Lung (tissue), 12 donors: Measurements from ENCODE around the gene LSAMP. TPM values are rescaled to one million over a fixed set of nuclear protein-coding genes. Genes with fewer than 3 reads are reported as not detected.

Experiments used
- ATAC-seq: fragments of 200-7000 bp; cut with Tn5 transposase; one replicate; pipeline ENCODE4 v1.9.1; 2020; ENCODE audit warnings: moderate number of reproducible peaks; ENCODE audit not compliant: insufficient read depth, low FRiP score
- DNase-seq, 3 donors: peaks; one replicate each; pipeline ENCODE4 v3.0.0-alpha.2; 2013 to 2017
- H3K27ac ChIP-seq, 2 donors: one replicate each; pipeline ENCODE4 v1.5.1; 2013; ENCODE audit warnings: mild to moderate bottlenecking in 2 of 2, moderate library complexity in 2 of 2, control low read depth in 1 of 2, inconsistent platforms in 1 of 2, low read depth in 1 of 2, low read length in 1 of 2
- H3K27me3 ChIP-seq, 3 donors: one replicate each; pipeline ENCODE4 v1.5.1; 2013; ENCODE audit warnings: low read length in 2 of 3; ENCODE audit not compliant: control insufficient read depth in 3 of 3, insufficient read depth in 3 of 3
- H3K36me3 ChIP-seq, 4 donors: one replicate each; pipeline ENCODE4 v1.5.1; 2013; ENCODE audit warnings: low read length in 4 of 4, mild to moderate bottlenecking in 1 of 4, moderate library complexity in 1 of 4; ENCODE audit not compliant: control insufficient read depth in 4 of 4, insufficient read depth in 4 of 4
- H3K4me1 ChIP-seq, 5 donors: one replicate each; pipeline ENCODE4 v1.5.1; 2013; ENCODE audit warnings: low read length in 5 of 5, mild to moderate bottlenecking in 2 of 5, moderate library complexity in 1 of 5; ENCODE audit not compliant: control insufficient read depth in 5 of 5, insufficient read depth in 5 of 5
- H3K4me3 ChIP-seq: one replicate; pipeline ENCODE4 v1.5.1; 2013; ENCODE audit warnings: mild to moderate bottlenecking, control low read depth, moderate library complexity
- H3K9ac ChIP-seq, 2 donors: one replicate each; pipeline ENCODE4 v1.5.1; 2013; ENCODE audit warnings: low read length in 2 of 2, control low read depth in 1 of 2; ENCODE audit not compliant: insufficient read depth in 1 of 2
- H3K9me3 ChIP-seq, 4 donors: one replicate each; pipeline ENCODE4 v1.5.1; 2013; ENCODE audit warnings: low read length in 3 of 4, mild to moderate bottlenecking in 1 of 4, moderate library complexity in 1 of 4; ENCODE audit not compliant: control insufficient read depth in 4 of 4, insufficient read depth in 3 of 4
- CTCF ChIP-seq: IDR thresholded peaks from 2 replicates; pipeline ENCODE4 v1.5.1; 2012; ENCODE audit warnings: mild to moderate bottlenecking; ENCODE audit errors: control extremely low read depth, extremely low read depth
- WGBS, 2 donors: extraction: QIAGEN DNeasy Blood & Tissue Kit; methylation state at CpG; one replicate each; pipeline ENCODE4 v1.1.7; 2013; 5-methylcytosine and 5-hydroxymethylcytosine counted together
- polyA plus RNA-seq, 2 donors: library from polyadenylated mRNA; stranded (reverse); fragments of 200-250 nt; gene quantifications; one replicate each; pipeline ENCODE4 v1.2.1, GENCODE V29; 2013
- total RNA-seq, 2 donors: library from RNA; depleted of rRNA in 1 of 2; stranded (reverse); fragments of >200 nt in 1 of 2; gene quantifications; one replicate each; pipeline ENCODE4 v1.2.1, GENCODE V29; 2014 to 2021
- donor health status: control.
- donor health status: control.
- donor health status: Bipolar disorder and iron deficiency.
- donor health status: healthy.
- donor health status: DM: yes; HTN: yes; CAD: no.

Gene LSAMP
- total and polyA plus RNA-seq, 4 donors: 1.6 to 21.9 (median 9.5) TPM

GRCh38 chr3:116408473-116408872 lies 36.8 kb downstream of the LSAMP start:
- no peak for ATAC-seq
- no peak overlapping the region for H3K27ac ChIP-seq
- no peak overlapping the region for H3K4me3 ChIP-seq
- no peak for TF ChIP-seq CTCF
- no peak for DNase-seq
- no peaks in the 10 kb centered on the region for H3K36me3 ChIP-seq
- no peaks in the 10 kb centered on the region for H3K9me3 ChIP-seq
- H3K27me3 ChIP-seq: no peaks in the 10 kb centered on the region
- WGBS, 2 donors: 78 to 88% methylated on average over 2 of the region's 2 CpGs
- no peak overlapping the region for H3K9ac ChIP-seq
- no peaks in the 10 kb centered on the region for H3K4me1 ChIP-seq

- TF ChIP-seq CTCF: no peak
- Histone ChIP-seq H3K27ac (no peak overlapping the region), H3K9me3 (no peaks in the 10 kb centered on the region), H3K4me3 (no peak overlapping the region), H3K36me3 (no peaks in the 10 kb centered on the region), H3K27me3 (no peaks in the 10 kb centered on the region), H3K9ac (no peak overlapping the region), H3K4me1 (no peaks in the 10 kb centered on the region)
- DNase-seq (no peak), ATAC-seq (no peak)
- WGBS, 2 donors: 85 to 91% methylated on average over 2 of the region's 2 CpGs
Observed at GRCh38 chr3:116405231-116405630, 40.1 kb downstream of the LSAMP start.

GRCh38 chr3:116399701-116400226 lies 45.5 kb downstream of the LSAMP start:
- no peak overlapping the region for H3K4me3 ChIP-seq
- H3K4me1 ChIP-seq: no peaks in the 10 kb centered on the region
- no peaks in the 10 kb centered on the region for H3K9me3 ChIP-seq
- no peaks in the 10 kb centered on the region for H3K36me3 ChIP-seq
- 70 to 79% methylated on average over 2 of the region's 2 CpGs for WGBS, 2 donors
- DNase-seq: no peak
- no peaks in the 10 kb centered on the region for H3K27me3 ChIP-seq
- H3K9ac ChIP-seq: no peak overlapping the region
- no peak for ATAC-seq
- no peak for TF ChIP-seq CTCF
- H3K27ac ChIP-seq: no peak overlapping the region

DNA sequence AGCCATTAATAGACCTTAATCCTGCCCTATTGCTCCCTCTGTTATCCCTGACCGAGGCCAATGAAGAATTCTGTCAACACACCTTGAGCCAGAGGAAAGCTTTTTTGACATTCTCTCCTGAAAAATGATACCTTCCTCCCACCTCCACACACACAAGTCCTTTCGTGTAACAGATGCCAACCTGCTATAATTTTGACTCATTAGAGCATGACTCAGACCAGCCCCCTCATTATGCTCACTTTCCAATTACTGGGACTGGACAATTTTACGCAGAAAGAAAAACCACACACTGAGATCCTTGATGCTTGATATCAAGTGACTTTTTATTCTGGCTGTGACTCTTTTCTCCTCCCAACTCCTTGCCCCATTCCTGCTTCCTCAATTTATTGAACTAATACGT lies 50.9 kb downstream of the LSAMP start:
- DNase-seq: no peak
- ATAC-seq: no peak
- Histone ChIP-seq H3K27ac (no peak overlapping the region), H3K27me3 (no peaks in the 10 kb centered on the region), H3K36me3 (peaks cover 0 to 3% (median 0%) of the 10 kb centered on the region in 4 donors), H3K9me3 (peaks cover 0 to 13% (median under 1%) of the 10 kb centered on the region in 4 donors), H3K4me1 (no peaks in the 10 kb centered on the region), H3K4me3 (no peak overlapping the region), H3K9ac (no peak overlapping the region)
- 81 to 82% methylated on average over 4 of the region's 4 CpGs for WGBS, 2 donors
- TF ChIP-seq CTCF: no peak
